Loucy (cell line): ENCODE data around the gene ACAN.

Source experiments
- H2AFZ ChIP-seq: fragments of 200-600 bp; sonication (generic); 2 replicates; pipeline ENCODE4 v1.6.0; 2016; ENCODE audit warnings: antibody characterized with exemption, mild to moderate bottlenecking, low read length, moderate library complexity
- H3F3A ChIP-seq: fragments of 200-600 bp; 2 replicates; pipeline ENCODE4 v1.6.0; 2016; ENCODE audit warnings: antibody characterized with exemption, low read depth, mild to moderate bottlenecking
- H3K27me3 ChIP-seq: fragments of 200-600 bp; sonication (generic); 2 replicates; pipeline ENCODE4 v1.6.1; 2014; ENCODE audit warnings: low read length, mild to moderate bottlenecking; ENCODE audit not compliant: insufficient read depth, poor library complexity, severe bottlenecking
- H3K36me3 ChIP-seq: fragments of 200-600 bp; sonication (generic); 2 replicates; pipeline ENCODE4 v1.6.1; 2016; ENCODE audit warnings: low read length; ENCODE audit not compliant: insufficient read depth
- H3K4me1 ChIP-seq: fragments of 200-600 bp; sonication (generic); 2 replicates; pipeline ENCODE4 v1.5.1; 2014; ENCODE audit warnings: low read length, mild to moderate bottlenecking; ENCODE audit not compliant: insufficient read depth, poor library complexity, severe bottlenecking
- H3K4me2 ChIP-seq: fragments of 200-600 bp; sonication (generic); 2 replicates; pipeline ENCODE4 v1.6.0; 2014; ENCODE audit warnings: antibody characterized with exemption, low read length, low read depth, mild to moderate bottlenecking; ENCODE audit not compliant: poor library complexity, severe bottlenecking
- H3K4me3 ChIP-seq: fragments of 200-600 bp; sonication (generic); 2 replicates; pipeline ENCODE4 v1.5.1; 2014; ENCODE audit warnings: low read length, mild to moderate bottlenecking, mixed read lengths; ENCODE audit not compliant: poor library complexity, severe bottlenecking
- H3K79me2 ChIP-seq: fragments of 200-600 bp; sonication (generic); 2 replicates; pipeline ENCODE4 v1.6.1; 2014; ENCODE audit warnings: low read length; ENCODE audit not compliant: insufficient read depth
- H3K9ac ChIP-seq: fragments of 200-600 bp; sonication (generic); 2 replicates; pipeline ENCODE4 v1.6.0; 2014; ENCODE audit warnings: mild to moderate bottlenecking, low read depth, low read length, moderate library complexity; ENCODE audit not compliant: poor library complexity, severe bottlenecking
- H3K9me2 ChIP-seq: fragments of 200-600 bp; sonication (generic); replicated peaks from 2 replicates; pipeline ENCODE4 v1.6.1; 2016; ENCODE audit warnings: low read depth, low read length, mixed read lengths
- H3K9me3 ChIP-seq: fragments of 200-600 bp; sonication (generic); 2 replicates; pipeline ENCODE4 v1.6.1; 2014; ENCODE audit warnings: mild to moderate bottlenecking, antibody characterized with exemption, low read length, low read depth; ENCODE audit not compliant: insufficient read depth
- H4K20me1 ChIP-seq: fragments of 200-600 bp; sonication (generic); 2 replicates; pipeline ENCODE4 v1.6.0; 2014; ENCODE audit warnings: antibody characterized with exemption, low read length, mild to moderate bottlenecking; ENCODE audit not compliant: insufficient read depth, poor library complexity, severe bottlenecking
- CTCF ChIP-seq: fragments of 200-600 bp; sonication (generic); conservative IDR thresholded peaks from 2 replicates; pipeline ENCODE4 v1.5.1; 2014; ENCODE audit warnings: mild to moderate bottlenecking, antibody characterized with exemption, low read length
- EZH2phosphoT487 ChIP-seq: fragments of 200-600 bp; IDR thresholded peaks from 2 replicates; pipeline ENCODE4 v1.6.1; 2018; ENCODE audit warnings: antibody characterized with exemption, mild to moderate bottlenecking, moderate library complexity, borderline replicate concordance

The ACAN gene

DNA sequence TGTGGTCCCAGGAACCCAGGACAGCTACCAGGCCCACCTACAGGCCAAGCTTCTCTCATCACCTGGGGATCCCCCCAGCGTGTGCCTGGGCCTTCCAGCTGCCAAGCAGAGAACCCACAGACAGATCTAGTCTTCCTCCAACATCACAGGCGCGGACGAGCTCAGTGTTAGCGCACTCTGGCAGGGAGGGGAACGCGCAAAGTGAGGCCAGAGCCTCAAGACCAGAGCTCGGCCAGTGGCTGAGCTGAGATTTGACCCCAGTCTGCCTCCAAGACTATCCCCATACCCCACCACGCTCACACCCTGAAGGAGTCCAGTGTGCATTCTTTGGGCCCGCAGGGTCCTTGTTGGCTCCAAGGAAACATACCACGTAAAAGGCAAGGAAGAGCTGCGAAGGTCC, 104.9 kb downstream of the ACAN start:
- H3K27me3 ChIP-seq = no peaks in the 10 kb centered on the region
- no peak overlapping the region for H3K4me3 ChIP-seq
- no peak for TF ChIP-seq EZH2phosphoT487
- TF ChIP-seq CTCF = no peak
- peak overlapping the region; percentile 5 for H3K9ac ChIP-seq
- H3K9me2 ChIP-seq = no peaks in the 10 kb centered on the region
- H3K4me1 ChIP-seq = peaks cover 36% of the 10 kb centered on the region
- H3F3A ChIP-seq = no peaks in the 10 kb centered on the region
- H3K9me3 ChIP-seq = no peaks in the 10 kb centered on the region
- peaks cover 24% of the 10 kb centered on the region for H4K20me1 ChIP-seq
- H3K36me3 ChIP-seq = peaks cover 13% of the 10 kb centered on the region; the same call in 1 of the 2 replicates
- H2AFZ ChIP-seq = no peak overlapping the region
- peak overlapping the region; percentile 99 for H3K4me2 ChIP-seq
- peaks cover 61% of the 10 kb centered on the region for H3K79me2 ChIP-seq

GRCh38 chr15:88908697-88909621, 105.7 kb downstream of the ACAN start:
- Histone ChIP-seq H3K9me2 (no peaks in the 10 kb centered on the region), H3K27me3 (no peaks in the 10 kb centered on the region), H3F3A (no peaks in the 10 kb centered on the region), H4K20me1 (peaks cover 24% of the 10 kb centered on the region), H3K9me3 (no peaks in the 10 kb centered on the region), H3K4me3 (peak overlapping the region; percentile 81), H3K36me3 (peaks cover 8% of the 10 kb centered on the region; the same call in 1 of the 2 replicates), H3K9ac (peak overlapping the region; percentile 94), H3K4me2 (peak overlapping the region; percentile 99), H3K79me2 (peaks cover 59% of the 10 kb centered on the region), H3K4me1 (peaks cover 41% of the 10 kb centered on the region), H2AFZ (no peak overlapping the region)
- TF ChIP-seq CTCF = no peak
- TF ChIP-seq EZH2phosphoT487 = no peak

- H3F3A ChIP-seq = no peaks in the 10 kb centered on the region
- peaks cover 56% of the 10 kb centered on the region for H3K79me2 ChIP-seq
- no peaks in the 10 kb centered on the region for H3K9me2 ChIP-seq
- peak overlapping the region; percentile 81 for H3K4me3 ChIP-seq
- H3K9me3 ChIP-seq = no peaks in the 10 kb centered on the region
- no peak overlapping the region for H2AFZ ChIP-seq
- no peak for TF ChIP-seq CTCF
- no peak for TF ChIP-seq EZH2phosphoT487
- H3K9ac ChIP-seq = peak overlapping the region; percentile 94
- H3K36me3 ChIP-seq = peaks cover 5% of the 10 kb centered on the region; the same call in 1 of the 2 replicates
- peak overlapping the region; percentile 99 for H3K4me2 ChIP-seq
- peaks cover 37% of the 10 kb centered on the region for H3K4me1 ChIP-seq
- H4K20me1 ChIP-seq = peaks cover 21% of the 10 kb centered on the region
- no peaks in the 10 kb centered on the region for H3K27me3 ChIP-seq
These were observed 107.0 kb downstream of the ACAN start for GRCh38 chr15:88909956-88910831.
